ENCODE data around the gene MTURN.

The MTURN gene

GRCh38 chr7:30135301-30136116 lies 723 bp downstream of the MTURN start (continued):
- no peak for TF ChIP-seq ZFP3 (CRISPR knock-in tag; IDR thresholded peaks at IDR 0.05)
- TF ChIP-seq, protein P1, sequence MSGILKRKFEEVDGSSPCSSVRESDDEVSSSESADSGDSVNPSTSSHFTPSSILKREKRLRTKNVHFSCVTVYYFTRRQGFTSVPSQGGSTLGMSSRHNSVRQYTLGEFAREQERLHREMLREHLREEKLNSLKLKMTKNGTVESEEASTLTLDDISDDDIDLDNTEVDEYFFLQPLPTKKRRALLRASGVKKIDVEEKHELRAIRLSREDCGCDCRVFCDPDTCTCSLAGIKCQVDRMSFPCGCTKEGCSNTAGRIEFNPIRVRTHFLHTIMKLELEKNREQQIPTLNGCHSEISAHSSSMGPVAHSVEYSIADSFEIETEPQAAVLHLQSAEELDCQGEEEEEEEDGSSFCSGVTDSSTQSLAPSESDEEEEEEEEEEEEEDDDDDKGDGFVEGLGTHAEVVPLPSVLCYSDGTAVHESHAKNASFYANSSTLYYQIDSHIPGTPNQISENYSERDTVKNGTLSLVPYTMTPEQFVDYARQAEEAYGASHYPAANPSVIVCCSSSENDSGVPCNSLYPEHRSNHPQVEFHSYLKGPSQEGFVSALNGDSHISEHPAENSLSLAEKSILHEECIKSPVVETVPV (CRISPR knock-in tag; IDR thresholded peaks at IDR 0.05) = no peak

- TF ChIP-seq ZFP30 (CRISPR knock-in tag; IDR thresholded peaks at IDR 0.05) (no peak), TOX (CRISPR knock-in tag; IDR thresholded peaks at IDR 0.05; ENCODE audit: borderline replicate concordance) (no peak), OSR1 (CRISPR knock-in tag; IDR thresholded peaks at IDR 0.05) (no peak), BACH2 (CRISPR knock-in tag; IDR thresholded peaks at IDR 0.05; ENCODE audit: borderline replicate concordance) (no peak), PPARA (CRISPR knock-in tag; IDR thresholded peaks at IDR 0.05; ENCODE audit: borderline replicate concordance) (no peak), ZNF70 (CRISPR knock-in tag; IDR thresholded peaks at IDR 0.05) (no peak), CSDC2 (CRISPR knock-in tag; IDR thresholded peaks at IDR 0.05) (no peak), ZNF8 (CRISPR knock-in tag; IDR thresholded peaks at IDR 0.05) (no peak), ZC3H10 (CRISPR knock-in tag; IDR thresholded peaks at IDR 0.05) (no peak), ZFP3 (CRISPR knock-in tag; IDR thresholded peaks at IDR 0.05) (no peak), POU6F1 (CRISPR knock-in tag; IDR thresholded peaks at IDR 0.05; ENCODE audit: borderline replicate concordance, low read depth) (no peak)
- TF ChIP-seq, protein P2, sequence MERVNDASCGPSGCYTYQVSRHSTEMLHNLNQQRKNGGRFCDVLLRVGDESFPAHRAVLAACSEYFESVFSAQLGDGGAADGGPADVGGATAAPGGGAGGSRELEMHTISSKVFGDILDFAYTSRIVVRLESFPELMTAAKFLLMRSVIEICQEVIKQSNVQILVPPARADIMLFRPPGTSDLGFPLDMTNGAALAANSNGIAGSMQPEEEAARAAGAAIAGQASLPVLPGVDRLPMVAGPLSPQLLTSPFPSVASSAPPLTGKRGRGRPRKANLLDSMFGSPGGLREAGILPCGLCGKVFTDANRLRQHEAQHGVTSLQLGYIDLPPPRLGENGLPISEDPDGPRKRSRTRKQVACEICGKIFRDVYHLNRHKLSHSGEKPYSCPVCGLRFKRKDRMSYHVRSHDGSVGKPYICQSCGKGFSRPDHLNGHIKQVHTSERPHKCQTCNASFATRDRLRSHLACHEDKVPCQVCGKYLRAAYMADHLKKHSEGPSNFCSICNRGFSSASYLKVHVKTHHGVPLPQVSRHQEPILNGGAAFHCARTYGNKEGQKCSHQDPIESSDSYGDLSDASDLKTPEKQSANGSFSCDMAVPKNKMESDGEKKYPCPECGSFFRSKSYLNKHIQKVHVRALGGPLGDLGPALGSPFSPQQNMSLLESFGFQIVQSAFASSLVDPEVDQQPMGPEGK (CRISPR knock-in tag; IDR thresholded peaks at IDR 0.05; ENCODE audit: borderline replicate concordance) = no peak
- TF ChIP-seq, protein P1 (CRISPR knock-in tag; IDR thresholded peaks at IDR 0.05) = no peak
- TF ChIP-seq, protein P3, sequence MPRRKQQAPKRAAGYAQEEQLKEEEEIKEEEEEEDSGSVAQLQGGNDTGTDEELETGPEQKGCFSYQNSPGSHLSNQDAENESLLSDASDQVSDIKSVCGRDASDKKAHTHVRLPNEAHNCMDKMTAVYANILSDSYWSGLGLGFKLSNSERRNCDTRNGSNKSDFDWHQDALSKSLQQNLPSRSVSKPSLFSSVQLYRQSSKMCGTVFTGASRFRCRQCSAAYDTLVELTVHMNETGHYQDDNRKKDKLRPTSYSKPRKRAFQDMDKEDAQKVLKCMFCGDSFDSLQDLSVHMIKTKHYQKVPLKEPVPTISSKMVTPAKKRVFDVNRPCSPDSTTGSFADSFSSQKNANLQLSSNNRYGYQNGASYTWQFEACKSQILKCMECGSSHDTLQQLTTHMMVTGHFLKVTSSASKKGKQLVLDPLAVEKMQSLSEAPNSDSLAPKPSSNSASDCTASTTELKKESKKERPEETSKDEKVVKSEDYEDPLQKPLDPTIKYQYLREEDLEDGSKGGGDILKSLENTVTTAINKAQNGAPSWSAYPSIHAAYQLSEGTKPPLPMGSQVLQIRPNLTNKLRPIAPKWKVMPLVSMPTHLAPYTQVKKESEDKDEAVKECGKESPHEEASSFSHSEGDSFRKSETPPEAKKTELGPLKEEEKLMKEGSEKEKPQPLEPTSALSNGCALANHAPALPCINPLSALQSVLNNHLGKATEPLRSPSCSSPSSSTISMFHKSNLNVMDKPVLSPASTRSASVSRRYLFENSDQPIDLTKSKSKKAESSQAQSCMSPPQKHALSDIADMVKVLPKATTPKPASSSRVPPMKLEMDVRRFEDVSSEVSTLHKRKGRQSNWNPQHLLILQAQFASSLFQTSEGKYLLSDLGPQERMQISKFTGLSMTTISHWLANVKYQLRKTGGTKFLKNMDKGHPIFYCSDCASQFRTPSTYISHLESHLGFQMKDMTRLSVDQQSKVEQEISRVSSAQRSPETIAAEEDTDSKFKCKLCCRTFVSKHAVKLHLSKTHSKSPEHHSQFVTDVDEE (CRISPR knock-in tag; IDR thresholded peaks at IDR 0.05) = no peak
- no peak for ATAC-seq
Observed at GRCh38 chr7:30136117-30136731, 1.4 kb downstream of the MTURN start.

GRCh38 chr7:30136743-30137485 lies 2.1 kb downstream of the MTURN start:
- TF ChIP-seq, protein P2 (CRISPR knock-in tag; IDR thresholded peaks at IDR 0.05; ENCODE audit: borderline replicate concordance) = no peak
- TF ChIP-seq SNAI2 (CRISPR knock-in tag; IDR thresholded peaks at IDR 0.05) = no peak
- TF ChIP-seq GLIS3 (CRISPR knock-in tag; IDR thresholded peaks at IDR 0.05) = no peak
- no peak for TF ChIP-seq TOX (CRISPR knock-in tag; IDR thresholded peaks at IDR 0.05; ENCODE audit: borderline replicate concordance)
- TF ChIP-seq OSR1 (CRISPR knock-in tag; IDR thresholded peaks at IDR 0.05) = no peak
- no peak for TF ChIP-seq POU6F1 (CRISPR knock-in tag; IDR thresholded peaks at IDR 0.05; ENCODE audit: borderline replicate concordance, low read depth)
- TF ChIP-seq, protein P3 (CRISPR knock-in tag; IDR thresholded peaks at IDR 0.05) = no peak
- TF ChIP-seq ZFP3 (CRISPR knock-in tag; IDR thresholded peaks at IDR 0.05) = no peak
- ATAC-seq = no peak
